ENCODE measurements around the gene HMGN5.

The HMGN5 gene

DNA sequence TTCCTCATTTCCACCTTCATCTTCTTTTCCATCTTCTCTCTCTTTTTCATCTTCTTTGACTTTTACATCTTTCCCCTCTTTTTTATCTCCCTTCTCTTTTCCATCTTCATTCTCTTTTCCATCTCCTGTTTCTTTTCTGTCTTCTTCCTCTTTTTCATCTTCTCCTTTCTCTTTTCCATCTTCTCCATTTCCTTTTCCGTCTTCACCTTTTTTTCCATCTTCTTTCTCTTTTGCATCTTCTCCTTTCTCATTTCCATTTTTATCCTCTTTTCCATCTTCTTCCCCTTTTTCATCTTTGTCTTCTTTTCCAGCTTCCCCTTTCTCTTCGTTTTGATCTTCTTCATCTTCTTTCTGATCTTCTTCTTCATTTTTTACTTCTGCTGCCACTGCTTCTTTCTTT, 87.0 kb downstream of the HMGN5 start:
- DNase-seq: no peak

- DNase-seq: no peak
Observed at GRCh38 chrX:81110286-81110685, 91.4 kb downstream of the HMGN5 start.

- DNase-seq: no peak
Observed at GRCh38 chrX:81082649-81083048, 119.1 kb downstream of the HMGN5 start.

Measured in GF-D8 (cell line).